ENCODE results near the gene RCOR2. TPM values are rescaled to one million over a fixed set of nuclear protein-coding genes. Genes with fewer than 3 reads are reported as not detected.
A peak's percentile ranks its signal among the peaks of the same experiment; 100 is the strongest.

Gene RCOR2
- total RNA-seq, 1 experiment from 2014 or later: 3.4 TPM

DNA sequence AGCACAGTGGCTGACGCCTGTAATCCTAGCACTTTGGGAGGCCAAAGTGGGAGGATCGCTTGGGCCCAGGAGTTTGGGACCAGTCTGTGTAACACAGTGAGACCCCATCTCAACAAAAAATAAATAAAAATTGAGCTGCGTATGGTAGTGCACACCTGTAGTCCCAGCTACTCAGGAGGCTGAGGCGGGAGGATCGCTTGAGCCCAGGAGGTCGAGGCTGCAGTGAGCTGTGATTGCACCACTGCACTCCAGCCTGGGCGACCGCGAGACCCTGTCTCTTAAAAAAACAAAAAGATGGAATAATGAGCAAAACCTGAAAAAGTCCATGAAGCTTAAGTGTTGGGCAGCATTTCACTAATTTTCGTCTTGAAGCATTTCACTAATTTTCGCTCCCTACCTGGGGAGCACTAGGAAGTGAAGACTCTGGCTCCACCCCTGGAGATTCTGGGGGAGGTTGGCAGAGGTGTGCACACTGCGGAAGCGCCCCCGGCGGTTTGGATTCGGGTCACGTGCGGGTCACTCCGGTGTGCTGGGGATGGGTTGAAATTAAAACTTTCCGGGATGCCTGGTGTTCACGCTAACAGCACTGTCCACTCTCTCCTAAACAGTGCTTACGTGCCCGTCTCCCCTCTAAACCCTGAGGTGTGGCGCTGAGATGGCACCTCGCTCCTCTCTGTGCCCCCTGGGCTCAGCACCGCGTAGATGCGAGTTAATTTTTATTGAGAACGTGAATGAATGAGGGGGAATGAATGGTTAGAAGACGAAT lies 20.9 kb upstream of the RCOR2 start:
- H3K9me2 ChIP-seq (ENCODE audit: insufficient read depth): no peaks in the 10 kb centered on the region
- peaks cover 41% of the 10 kb centered on the region for H3K79me2 ChIP-seq (ENCODE audit: low read depth)
- ChIA-PET CTCF (interaction anchor here (0.6 to 0.7 kb wide), 3 partner anchors 31 to 1335 kb away, joined by 3 to 8 read pairs (median 6); no protein-coding TSS in a partner anchor), POLR2A (ENCODE audit: unreplicated experiment) (no interaction called here)
- peaks cover 44% of the 10 kb centered on the region for H3K4me1 ChIP-seq (replicated peaks; ENCODE audit: insufficient read depth)
- no peaks in the 10 kb centered on the region for H3K9me3 ChIP-seq (ENCODE audit: insufficient read depth, low read depth)
- H3K4me3 ChIP-seq: peak overlapping the region; percentile 77
- H2AFZ ChIP-seq: peak overlapping the region; percentile 97
- peaks cover 17% of the 10 kb centered on the region for H4K20me1 ChIP-seq (ENCODE audit: insufficient read depth)
- intact Hi-C loops (cut with micrococcal nuclease; ENCODE audit: unreplicated experiment): loop anchor here (1.0 to 10.0 kb wide), 4 partner anchors 19 to 263 kb away; partner anchors contain the start of gene ATL3
- peak overlapping the region; percentile 99 for H3K4me2 ChIP-seq
- H3F3A ChIP-seq (ENCODE audit: insufficient read depth, low read depth): peaks cover 16% of the 10 kb centered on the region
- no peaks in the 10 kb centered on the region for H3K27me3 ChIP-seq (ENCODE audit: insufficient read depth, low read depth)
- peaks cover 12% of the 10 kb centered on the region; the same call in 1 of the 2 replicates for H3K36me3 ChIP-seq (ENCODE audit: low read depth)
- H3K27ac ChIP-seq: peak overlapping the region; percentile 83
- TSS peak; percentile 39 for BruUV-seq (replicated peaks)
- peak; percentile 69 to 72 for DNase-seq
- no peak for TF ChIP-seq EZH2 (IDR thresholded peaks at IDR 0.05; ENCODE audit: low read depth)
- TF ChIP-seq, protein P1, sequence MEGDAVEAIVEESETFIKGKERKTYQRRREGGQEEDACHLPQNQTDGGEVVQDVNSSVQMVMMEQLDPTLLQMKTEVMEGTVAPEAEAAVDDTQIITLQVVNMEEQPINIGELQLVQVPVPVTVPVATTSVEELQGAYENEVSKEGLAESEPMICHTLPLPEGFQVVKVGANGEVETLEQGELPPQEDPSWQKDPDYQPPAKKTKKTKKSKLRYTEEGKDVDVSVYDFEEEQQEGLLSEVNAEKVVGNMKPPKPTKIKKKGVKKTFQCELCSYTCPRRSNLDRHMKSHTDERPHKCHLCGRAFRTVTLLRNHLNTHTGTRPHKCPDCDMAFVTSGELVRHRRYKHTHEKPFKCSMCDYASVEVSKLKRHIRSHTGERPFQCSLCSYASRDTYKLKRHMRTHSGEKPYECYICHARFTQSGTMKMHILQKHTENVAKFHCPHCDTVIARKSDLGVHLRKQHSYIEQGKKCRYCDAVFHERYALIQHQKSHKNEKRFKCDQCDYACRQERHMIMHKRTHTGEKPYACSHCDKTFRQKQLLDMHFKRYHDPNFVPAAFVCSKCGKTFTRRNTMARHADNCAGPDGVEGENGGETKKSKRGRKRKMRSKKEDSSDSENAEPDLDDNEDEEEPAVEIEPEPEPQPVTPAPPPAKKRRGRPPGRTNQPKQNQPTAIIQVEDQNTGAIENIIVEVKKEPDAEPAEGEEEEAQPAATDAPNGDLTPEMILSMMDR (conservative IDR thresholded peaks at IDR 0.05): no peak; the same call in 1 of the 2 replicates

DNA sequence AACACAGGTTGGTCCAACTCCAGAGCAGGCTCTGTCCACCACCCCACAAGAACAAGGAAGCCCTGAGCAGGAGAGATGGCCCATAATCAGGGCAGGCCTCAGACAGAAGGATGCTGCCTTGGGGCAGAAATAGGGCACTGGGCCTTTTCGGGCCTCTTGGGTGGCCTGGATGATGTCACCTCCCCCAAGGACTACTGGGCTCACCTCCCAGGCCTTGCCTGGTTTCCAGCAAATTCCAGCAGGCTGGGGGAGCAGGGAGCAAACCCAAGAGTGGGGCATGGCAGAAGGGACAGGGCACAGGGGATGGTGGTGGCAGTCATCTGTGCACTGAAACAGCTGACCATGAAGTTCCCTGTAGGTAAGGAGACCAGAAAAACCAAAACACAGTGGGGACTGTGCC lies 16.5 kb upstream of the RCOR2 start:
- Histone ChIP-seq H3K27me3 (ENCODE audit: insufficient read depth, low read depth) (no peaks in the 10 kb centered on the region), H3K27ac (no peak overlapping the region), H3K4me3 (no peak overlapping the region), H3K9me3 (ENCODE audit: insufficient read depth, low read depth) (no peaks in the 10 kb centered on the region), H4K20me1 (ENCODE audit: insufficient read depth) (no peaks in the 10 kb centered on the region), H3K36me3 (ENCODE audit: low read depth) (no peaks in the 10 kb centered on the region), H3K4me1 (replicated peaks; ENCODE audit: insufficient read depth) (peaks cover 28% of the 10 kb centered on the region), H3K4me2 (no peak overlapping the region), H3K79me2 (ENCODE audit: low read depth) (no peaks in the 10 kb centered on the region), H2AFZ (no peak overlapping the region), H3K9me2 (ENCODE audit: insufficient read depth) (no peaks in the 10 kb centered on the region), H3F3A (ENCODE audit: insufficient read depth, low read depth) (peaks cover 16% of the 10 kb centered on the region)
- CTCF ChIA-PET: no interaction called here
- DNase-seq: no peak
- TF ChIP-seq, protein P1 (conservative IDR thresholded peaks at IDR 0.05): no peak
- TF ChIP-seq EZH2 (IDR thresholded peaks at IDR 0.05; ENCODE audit: low read depth): no peak
- POLR2A ChIA-PET (ENCODE audit: unreplicated experiment): no interaction called here
- intact Hi-C loops (cut with micrococcal nuclease; ENCODE audit: unreplicated experiment): loop anchor here (10.0 kb wide), 1 partner anchor 259 kb away; the partner anchor contains the start of gene ATL3
- no TSS peak for BruUV-seq (replicated peaks)

DNA sequence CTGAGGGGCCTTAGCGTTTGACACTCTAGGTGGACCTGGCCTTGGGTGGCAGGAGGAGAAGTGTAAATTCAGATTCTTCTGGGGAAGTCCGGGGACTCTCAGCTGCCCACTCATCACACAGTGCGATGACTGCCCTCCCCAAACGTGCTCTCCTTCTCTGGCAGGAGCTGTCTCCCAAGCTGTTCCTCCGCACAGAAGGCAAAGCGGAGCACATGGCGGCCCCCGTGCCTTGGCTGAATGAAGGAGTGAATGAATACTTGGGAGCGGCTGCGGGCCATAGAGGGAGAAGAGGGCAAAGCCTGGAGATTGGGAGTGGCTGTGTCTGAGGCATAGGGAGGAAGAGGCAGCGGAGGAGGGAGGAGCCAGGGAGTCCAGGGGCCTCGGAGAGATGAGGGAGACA lies 14.9 kb upstream of the RCOR2 start:
- DNase-seq: no peak
- Histone ChIP-seq H2AFZ (no peak overlapping the region), H3K9me3 (ENCODE audit: insufficient read depth, low read depth) (no peaks in the 10 kb centered on the region), H3K4me2 (no peak overlapping the region), H4K20me1 (ENCODE audit: insufficient read depth) (no peaks in the 10 kb centered on the region), H3K27me3 (ENCODE audit: insufficient read depth, low read depth) (no peaks in the 10 kb centered on the region), H3K4me1 (replicated peaks; ENCODE audit: insufficient read depth) (peaks cover 20% of the 10 kb centered on the region), H3K4me3 (no peak overlapping the region), H3K27ac (no peak overlapping the region), H3K79me2 (ENCODE audit: low read depth) (no peaks in the 10 kb centered on the region), H3K9me2 (ENCODE audit: insufficient read depth) (no peaks in the 10 kb centered on the region), H3K36me3 (ENCODE audit: low read depth) (no peaks in the 10 kb centered on the region), H3F3A (ENCODE audit: insufficient read depth, low read depth) (peaks cover 4% of the 10 kb centered on the region; the same call in 1 of the 2 replicates)
- ChIA-PET POLR2A (ENCODE audit: unreplicated experiment) (interaction anchor here (0.6 kb wide), 2 partner anchors 14 to 163 kb away, joined by 3 to 7 read pairs; no protein-coding TSS in a partner anchor), CTCF (no interaction called here)
- TF ChIP-seq, protein P1 (conservative IDR thresholded peaks at IDR 0.05): no peak
- TF ChIP-seq EZH2 (IDR thresholded peaks at IDR 0.05; ENCODE audit: low read depth): no peak
- no TSS peak for BruUV-seq (replicated peaks)
- intact Hi-C loops (cut with micrococcal nuclease; ENCODE audit: unreplicated experiment): loop anchor here (10.0 kb wide), 1 partner anchor 257 kb away; the partner anchor contains the start of gene ATL3
